PC-9 (cell line): ENCODE measurements around the gene DNAJC3. TPM values are rescaled to one million over a fixed set of nuclear protein-coding genes. Genes with fewer than 3 reads are reported as not detected.

Source experiments
- BruUV-seq: library from RNA; stranded (reverse); fragments of 400-500 nt; replicated peaks from 2 replicates; lab custom pipeline; 2021; lab: Mats Ljungman, UMichigan
- CTCF ChIA-PET: fragments of 300-600 bp; sonication (Branson Sonifier 250); formaldehyde crosslinking; loops from one replicate; lab custom pipeline; 2022; ENCODE audit warnings: antibody characterized with exemption; lab: Charles Lee
- POLR2A ChIA-PET: fragments of 300-600 bp; sonication (Branson Sonifier 250); formaldehyde crosslinking; loops from one replicate; lab custom pipeline; 2022; ENCODE audit warnings: antibody characterized with exemption; ENCODE audit not compliant: unreplicated experiment; lab: Charles Lee
- DNase-seq, 2 experiments: peaks; one replicate each; pipeline versions ENCODE4 v3.0.0 to v3.0.0-alpha.2; 2015 to 2022; ENCODE audit warnings: mixed read lengths in 1 of 2
- H2AFZ ChIP-seq: fragments of 200-600 bp; sonication (generic); 2 replicates; pipeline ENCODE4 v1.8.1; 2017; ENCODE audit warnings: antibody characterized with exemption
- H3F3A ChIP-seq: fragments of 200-600 bp; sonication (generic); 2 replicates; pipeline ENCODE4 v1.8.1; 2017; ENCODE audit warnings: antibody characterized with exemption, mild to moderate bottlenecking, low read depth; ENCODE audit not compliant: insufficient read depth
- H3K27ac ChIP-seq: fragments of 200-600 bp; sonication (generic); 2 replicates; pipeline ENCODE4 v1.6.1; 2016; ENCODE audit warnings: mixed run types
- H3K27me3 ChIP-seq: fragments of 200-600 bp; sonication (generic); 2 replicates; pipeline ENCODE4 v1.6.1; 2016; ENCODE audit warnings: low read depth, mixed run types; ENCODE audit not compliant: insufficient read depth
- H3K36me3 ChIP-seq: fragments of 200-600 bp; sonication (generic); 2 replicates; pipeline ENCODE4 v1.6.1; 2016; ENCODE audit warnings: low read depth, mixed run types
- H3K4me1 ChIP-seq: fragments of 200-600 bp; sonication (generic); replicated peaks from 2 replicates; pipeline ENCODE4 v1.6.1; 2016; ENCODE audit warnings: mixed run types; ENCODE audit not compliant: insufficient read depth
- H3K4me2 ChIP-seq: fragments of 200-600 bp; sonication (generic); 2 replicates; pipeline ENCODE4 v1.6.1; 2017; ENCODE audit warnings: mixed run types
- H3K4me3 ChIP-seq: fragments of 200-600 bp; sonication (generic); 2 replicates; pipeline ENCODE4 v1.6.1; 2016; ENCODE audit warnings: mixed run types
- H3K79me2 ChIP-seq: fragments of 200-600 bp; sonication (generic); 2 replicates; pipeline ENCODE4 v1.6.1; 2017; ENCODE audit warnings: low read depth, mixed run types
- H3K9me2 ChIP-seq: fragments of 200-600 bp; sonication (generic); 2 replicates; pipeline ENCODE4 v1.8.1; 2017; ENCODE audit warnings: mild to moderate bottlenecking; ENCODE audit not compliant: insufficient read depth
- H3K9me3 ChIP-seq: fragments of 200-600 bp; sonication (generic); 2 replicates; pipeline ENCODE4 v1.8.1; 2016; ENCODE audit warnings: low read depth; ENCODE audit not compliant: insufficient read depth
- H4K20me1 ChIP-seq: fragments of 200-600 bp; sonication (generic); 2 replicates; pipeline ENCODE4 v1.8.1; 2017; ENCODE audit not compliant: insufficient read depth
- CTCF ChIP-seq: fragments of 200-600 bp; sonication (generic); conservative IDR thresholded peaks from 2 replicates; pipeline ENCODE4 v1.6.1; 2017; ENCODE audit warnings: mixed run types, antibody characterized with exemption, mild to moderate bottlenecking, moderate library complexity
- EZH2 ChIP-seq: fragments of 200-600 bp; sonication (generic); IDR thresholded peaks from 2 replicates; pipeline ENCODE4 v1.8.0; 2017; ENCODE audit warnings: antibody characterized with exemption, low read depth
- intact Hi-C: fragments of 100-400 bp; cut with micrococcal nuclease; formaldehyde crosslinking; loops from one replicate; pipeline ENCODE4 v1.10.0; 2022; ENCODE audit not compliant: unreplicated experiment
- total RNA-seq: library from RNA; stranded (reverse); gene quantifications from 2 replicates; pipeline ENCODE4 v1.2.3, GENCODE V29; 2021

DNAJC3 gene
- total RNA-seq, 1 experiment from 2014 or later, result 10.5 TPM

- intact Hi-C loops, result no loop called here
- no peak for DNase-seq
- H4K20me1 ChIP-seq, result no peaks in the 10 kb centered on the region; the same call in 1 of the 2 replicates
Observed at GRCh38 chr13:95704510-95704909, 27.6 kb downstream of the DNAJC3 start.

GRCh38 chr13:95706356-95706755 lies 29.4 kb downstream of the DNAJC3 start:
- H3K36me3 ChIP-seq, result peaks cover 14% of the 10 kb centered on the region
- BruUV-seq, result no TSS peak

More at GRCh38 chr13:95704510-95704909, 27.6 kb downstream of the DNAJC3 start:
- Histone ChIP-seq H3K79me2 (peaks cover 54% of the 10 kb centered on the region), H3K9me3 (no peaks in the 10 kb centered on the region), H3K4me2 (no peak overlapping the region), H3K36me3 (no peaks in the 10 kb centered on the region), H3K4me1 (no peaks in the 10 kb centered on the region; the same call in 1 of the 2 replicates), H3K4me3 (no peak overlapping the region), H3K27ac (no peak overlapping the region), H3K9me2 (no peaks in the 10 kb centered on the region), H3K27me3 (no peaks in the 10 kb centered on the region), H3F3A (no peaks in the 10 kb centered on the region), H2AFZ (no peak overlapping the region)
- ChIA-PET POLR2A (no interaction called here), CTCF (no interaction called here)
- no peak for TF ChIP-seq EZH2
- no peak for TF ChIP-seq CTCF
- BruUV-seq, result no TSS peak

GRCh38 chr13:95707035-95707434 lies 30.1 kb downstream of the DNAJC3 start:
- DNase-seq, result no peak
- Histone ChIP-seq H3K27ac (no peak overlapping the region), H3K9me2 (no peaks in the 10 kb centered on the region), H4K20me1 (no peaks in the 10 kb centered on the region; the same call in 1 of the 2 replicates), H3K36me3 (peaks cover 19% of the 10 kb centered on the region), H3K27me3 (no peaks in the 10 kb centered on the region), H3K4me3 (no peak overlapping the region), H3K79me2 (peaks cover 32% of the 10 kb centered on the region), H3K9me3 (no peaks in the 10 kb centered on the region), H3K4me2 (no peak overlapping the region), H2AFZ (no peak overlapping the region), H3F3A (0 out of 2 replicates have a peak, but pooled peaks cover 4% of the 10 kb centered on the region), H3K4me1 (no peaks in the 10 kb centered on the region; the same call in 1 of the 2 replicates)
- intact Hi-C loops, result no loop called here
- ChIA-PET POLR2A (no interaction called here), CTCF (no interaction called here)
- no TSS peak for BruUV-seq
- TF ChIP-seq EZH2, result no peak
- no peak for TF ChIP-seq CTCF

More at GRCh38 chr13:95706356-95706755, 29.4 kb downstream of the DNAJC3 start:
- no peak overlapping the region for H2AFZ ChIP-seq
- ChIA-PET POLR2A (no interaction called here), CTCF (no interaction called here)
- intact Hi-C loops, result no loop called here
- no peak for TF ChIP-seq EZH2
- no peak for TF ChIP-seq CTCF
- H3K9me3 ChIP-seq, result no peaks in the 10 kb centered on the region
- no peak overlapping the region for H3K27ac ChIP-seq
- no peaks in the 10 kb centered on the region; the same call in 1 of the 2 replicates for H4K20me1 ChIP-seq
- no peaks in the 10 kb centered on the region; the same call in 1 of the 2 replicates for H3K4me1 ChIP-seq
- no peak for DNase-seq
- H3F3A ChIP-seq, result 0 out of 2 replicates have a peak, but pooled peaks cover under 1% of the 10 kb centered on the region
- peaks cover 37% of the 10 kb centered on the region for H3K79me2 ChIP-seq
- H3K27me3 ChIP-seq, result no peaks in the 10 kb centered on the region
- H3K9me2 ChIP-seq, result no peaks in the 10 kb centered on the region
- no peak overlapping the region for H3K4me2 ChIP-seq
- H3K4me3 ChIP-seq, result no peak overlapping the region
